ENCODE data around the gene TSC22D2. TPM values are rescaled to one million over a fixed set of nuclear protein-coding genes. Genes with fewer than 3 reads are reported as not detected.

TSC22D2 gene
- total RNA-seq, 2 donors from 2014 or later, result 22.2 to 35.8 TPM

DNA sequence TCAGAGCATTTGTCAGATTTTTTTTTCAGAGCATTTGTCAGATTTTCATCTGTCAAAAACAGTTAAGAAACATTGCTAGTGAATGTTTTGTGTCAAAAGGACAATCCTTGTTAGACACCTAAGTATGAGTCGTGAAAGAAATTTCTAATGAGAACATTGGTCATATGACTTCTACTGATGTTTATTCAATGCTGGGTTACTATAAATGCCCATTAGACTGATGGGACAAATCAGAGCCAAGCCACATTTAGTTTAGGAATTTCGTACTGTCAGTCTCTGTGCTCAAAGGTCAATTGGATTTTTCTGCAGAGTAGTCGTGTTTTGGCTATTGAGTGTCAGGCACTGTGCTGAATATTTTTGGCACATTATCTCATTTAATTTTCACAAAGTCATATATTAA is 31.6 kb downstream of the TSC22D2 start:
- Histone ChIP-seq H3K27me3 (replicated peaks; ENCODE audit: insufficient read depth) (no peaks in the 10 kb centered on the region), H3K4me3 (no peak overlapping the region), H3K27ac (no peak overlapping the region), H3K9me3 (no peaks in the 10 kb centered on the region), H3K4me1 (ENCODE audit: control insufficient read depth in 1 of 2, low read depth in 2 of 2) (peaks cover 18 to 23% of the 10 kb centered on the region in 2 donors), H3K36me3 (peaks cover 4% of the 10 kb centered on the region)
- ATAC-seq (ENCODE audit: insufficient number of reproducible peaks, low FRiP score, low read depth), result no peak
- TF ChIP-seq, protein P1, sequence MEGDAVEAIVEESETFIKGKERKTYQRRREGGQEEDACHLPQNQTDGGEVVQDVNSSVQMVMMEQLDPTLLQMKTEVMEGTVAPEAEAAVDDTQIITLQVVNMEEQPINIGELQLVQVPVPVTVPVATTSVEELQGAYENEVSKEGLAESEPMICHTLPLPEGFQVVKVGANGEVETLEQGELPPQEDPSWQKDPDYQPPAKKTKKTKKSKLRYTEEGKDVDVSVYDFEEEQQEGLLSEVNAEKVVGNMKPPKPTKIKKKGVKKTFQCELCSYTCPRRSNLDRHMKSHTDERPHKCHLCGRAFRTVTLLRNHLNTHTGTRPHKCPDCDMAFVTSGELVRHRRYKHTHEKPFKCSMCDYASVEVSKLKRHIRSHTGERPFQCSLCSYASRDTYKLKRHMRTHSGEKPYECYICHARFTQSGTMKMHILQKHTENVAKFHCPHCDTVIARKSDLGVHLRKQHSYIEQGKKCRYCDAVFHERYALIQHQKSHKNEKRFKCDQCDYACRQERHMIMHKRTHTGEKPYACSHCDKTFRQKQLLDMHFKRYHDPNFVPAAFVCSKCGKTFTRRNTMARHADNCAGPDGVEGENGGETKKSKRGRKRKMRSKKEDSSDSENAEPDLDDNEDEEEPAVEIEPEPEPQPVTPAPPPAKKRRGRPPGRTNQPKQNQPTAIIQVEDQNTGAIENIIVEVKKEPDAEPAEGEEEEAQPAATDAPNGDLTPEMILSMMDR (IDR thresholded peaks at IDR 0.05), result no peak
- no peak for DNase-seq (ENCODE audit: low spot score)

DNA sequence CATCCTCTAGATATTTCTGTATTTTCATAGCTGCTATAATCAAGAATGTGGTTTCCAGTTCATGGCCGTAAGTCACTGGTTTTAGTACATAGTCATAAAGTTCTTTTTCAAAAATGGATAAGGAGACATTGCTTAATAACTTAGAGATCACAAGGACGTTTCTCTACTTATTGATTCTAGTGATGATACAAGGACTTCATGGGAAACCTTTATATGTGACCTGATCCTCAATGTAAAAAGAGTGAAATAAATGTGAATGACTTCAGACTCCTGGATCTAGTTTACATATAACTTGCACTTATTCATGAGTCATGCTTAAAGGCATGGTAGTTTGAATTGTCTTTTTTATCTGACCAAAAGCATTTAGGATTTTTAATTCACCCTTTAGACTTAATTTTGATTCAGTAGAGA is 35.2 kb downstream of the TSC22D2 start:
- TF ChIP-seq, protein P1 (IDR thresholded peaks at IDR 0.05), result no peak
- Histone ChIP-seq H3K4me3 (no peak overlapping the region), H3K9me3 (no peaks in the 10 kb centered on the region), H3K27ac (no peak overlapping the region), H3K27me3 (replicated peaks; ENCODE audit: insufficient read depth) (no peaks in the 10 kb centered on the region), H3K4me1 (ENCODE audit: control insufficient read depth in 1 of 2, low read depth in 2 of 2) (peaks cover 34 to 44% of the 10 kb centered on the region in 2 donors), H3K36me3 (peaks cover 4% of the 10 kb centered on the region)
- ATAC-seq (ENCODE audit: insufficient number of reproducible peaks, low FRiP score, low read depth), result no peak
- DNase-seq (ENCODE audit: low spot score), result no peak

- H3K4me3 ChIP-seq, result no peak overlapping the region
- TF ChIP-seq, protein P1 (IDR thresholded peaks at IDR 0.05), result no peak
- peaks cover 4% of the 10 kb centered on the region for H3K36me3 ChIP-seq
- DNase-seq (ENCODE audit: low spot score), result no peak
- H3K9me3 ChIP-seq, result no peaks in the 10 kb centered on the region
- ATAC-seq (ENCODE audit: insufficient number of reproducible peaks, low FRiP score, low read depth), result no peak
- peaks cover 30 to 45% of the 10 kb centered on the region in 2 donors for H3K4me1 ChIP-seq (ENCODE audit: control insufficient read depth in 1 of 2, low read depth in 2 of 2)
- no peaks in the 10 kb centered on the region for H3K27me3 ChIP-seq (replicated peaks; ENCODE audit: insufficient read depth)
- no peak overlapping the region for H3K27ac ChIP-seq
Measured at GRCh38 chr3:150444371-150444770, 36.3 kb downstream of the TSC22D2 start.

DNA sequence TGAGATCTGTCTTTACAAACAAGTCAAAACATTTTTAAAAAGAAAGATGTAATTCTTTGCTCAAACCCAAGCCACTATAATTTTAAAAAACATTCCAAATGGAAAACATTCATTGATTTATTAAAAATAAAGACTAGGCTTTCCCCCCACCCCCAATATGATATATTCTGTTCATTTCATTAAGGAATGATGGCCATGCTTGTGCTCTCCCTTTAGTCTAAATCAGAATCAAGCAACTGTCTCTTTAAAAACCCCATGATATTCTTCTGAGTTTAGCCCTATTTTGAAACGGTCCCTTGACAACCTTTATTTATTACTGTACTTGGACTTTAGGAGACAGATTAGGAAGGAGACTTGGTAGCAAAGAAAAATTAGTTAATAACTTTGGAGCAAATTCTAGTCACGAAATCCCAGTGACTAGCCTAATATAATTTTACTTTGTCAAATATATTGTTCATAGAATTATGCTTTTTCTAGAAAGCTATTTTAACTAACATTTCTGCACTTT is 38.4 kb downstream of the TSC22D2 start:
- ATAC-seq (ENCODE audit: insufficient number of reproducible peaks, low FRiP score, low read depth) (no peak), DNase-seq (ENCODE audit: low spot score) (no peak)
- H3K27me3 ChIP-seq (replicated peaks; ENCODE audit: insufficient read depth), result no peaks in the 10 kb centered on the region
- no peaks in the 10 kb centered on the region for H3K9me3 ChIP-seq
- H3K27ac ChIP-seq, result no peak overlapping the region
- H3K4me3 ChIP-seq, result no peak overlapping the region
- H3K4me1 ChIP-seq (ENCODE audit: control insufficient read depth in 1 of 2, low read depth in 2 of 2), result peaks cover 46 to 50% of the 10 kb centered on the region in 2 donors
- peaks cover under 1% of the 10 kb centered on the region for H3K36me3 ChIP-seq
- TF ChIP-seq, protein P1 (IDR thresholded peaks at IDR 0.05), result no peak

- DNase-seq (ENCODE audit: low spot score), result no peak
- Histone ChIP-seq H3K4me1 (ENCODE audit: control insufficient read depth in 1 of 2, low read depth in 2 of 2) (peaks cover 45 to 50% of the 10 kb centered on the region in 2 donors), H3K27me3 (replicated peaks; ENCODE audit: insufficient read depth) (no peaks in the 10 kb centered on the region), H3K27ac (no peak overlapping the region), H3K36me3 (no peaks in the 10 kb centered on the region), H3K9me3 (no peaks in the 10 kb centered on the region), H3K4me3 (no peak overlapping the region)
- no peak for ATAC-seq (ENCODE audit: insufficient number of reproducible peaks, low FRiP score, low read depth)
- TF ChIP-seq, protein P1 (IDR thresholded peaks at IDR 0.05), result no peak
Measured at GRCh38 chr3:150447084-150447483, 39.0 kb downstream of the TSC22D2 start.

Data from thoracic aorta (tissue), 2 donors.